Stimulated activated CD8-positive, alpha-beta memory T cell treated with anti-CD3 and anti-CD28 coated beads, Interleukin-15, amount 100 ng/mL, for 48 hours (primary cell): ENCODE data around the gene TCAP.
A peak's percentile ranks its signal among the peaks of the same experiment; 100 is the strongest.

Experiments used
- DNase-seq, 2 donors: peaks; one replicate each; pipeline ENCODE4 v3.0.0-alpha.2; 2020; ENCODE audit warnings: low read depth in 2 of 2

TCAP gene, protein sequence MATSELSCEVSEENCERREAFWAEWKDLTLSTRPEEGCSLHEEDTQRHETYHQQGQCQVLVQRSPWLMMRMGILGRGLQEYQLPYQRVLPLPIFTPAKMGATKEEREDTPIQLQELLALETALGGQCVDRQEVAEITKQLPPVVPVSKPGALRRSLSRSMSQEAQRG

DNA sequence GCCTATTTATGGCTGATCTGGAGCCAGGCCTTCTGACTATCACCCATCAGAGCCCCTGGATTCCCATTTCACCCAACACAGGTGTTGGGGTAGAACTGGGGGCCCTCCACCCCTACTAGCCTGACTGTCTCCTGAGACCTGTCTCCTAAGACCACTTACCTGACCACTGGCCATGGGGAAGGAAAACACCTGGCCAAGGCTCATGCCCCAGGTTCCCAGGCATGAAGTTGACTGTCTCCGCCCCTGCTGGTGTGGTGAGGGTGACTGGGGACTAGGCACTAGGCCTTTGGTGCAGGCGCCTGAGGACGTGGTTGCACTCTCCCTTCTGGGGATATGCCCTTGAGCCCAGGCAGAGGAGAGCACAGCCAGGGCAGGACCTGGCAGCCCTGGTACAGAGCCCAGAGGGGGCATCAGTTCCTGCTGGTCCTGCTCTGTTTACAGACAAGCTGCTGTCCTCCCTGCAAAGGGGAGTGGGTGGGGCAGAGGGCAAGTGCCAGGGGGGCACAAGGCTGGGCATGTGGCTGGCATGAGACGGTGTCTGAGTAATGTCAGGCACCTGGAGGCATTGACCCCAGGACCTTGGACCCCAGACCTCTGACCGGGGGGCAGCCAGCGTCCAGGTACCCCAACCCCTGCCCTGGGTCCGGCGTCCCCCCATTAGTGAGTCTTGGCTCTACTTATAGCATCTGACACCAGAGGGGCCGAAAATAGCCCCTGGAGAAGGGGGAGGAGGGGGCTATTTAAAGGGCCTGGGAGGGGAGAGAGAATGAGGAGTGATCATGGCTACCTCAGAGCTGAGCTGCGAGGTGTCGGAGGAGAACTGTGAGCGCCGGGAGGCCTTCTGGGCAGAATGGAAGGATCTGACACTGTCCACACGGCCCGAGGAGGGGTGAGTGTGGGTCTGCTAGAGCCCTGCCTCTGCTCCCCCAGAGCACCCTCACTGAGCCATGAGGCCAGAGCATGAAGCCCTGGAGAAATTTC lies at the start of gene TCAP:
TSS of gene TCAP (plus strand) at position 769 of the 981 bp plus-strand sequence. CDS start at position 780, 11 bp downstream.
- no peak for DNase-seq

DNA sequence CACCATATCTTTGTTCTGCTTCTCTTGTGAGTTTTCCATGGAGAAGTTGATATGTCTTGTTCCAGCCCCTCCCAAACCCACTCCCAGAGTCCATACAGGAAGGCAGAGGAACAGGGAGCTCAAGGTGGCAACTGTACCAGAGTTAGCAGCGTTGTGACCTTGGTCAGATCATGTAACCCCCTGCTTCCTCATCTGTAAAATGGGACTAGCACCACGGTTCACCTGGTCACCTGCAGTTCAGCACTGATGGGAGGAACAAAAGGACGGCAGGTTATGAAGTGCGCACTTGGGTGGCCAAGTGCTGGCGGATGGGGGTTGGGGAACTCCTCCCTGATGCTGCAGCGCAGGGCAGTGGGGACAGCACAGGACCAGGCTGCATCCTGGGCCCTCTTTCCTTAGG lies 49.7 kb upstream of the TCAP start:
- no peak for DNase-seq

DNA sequence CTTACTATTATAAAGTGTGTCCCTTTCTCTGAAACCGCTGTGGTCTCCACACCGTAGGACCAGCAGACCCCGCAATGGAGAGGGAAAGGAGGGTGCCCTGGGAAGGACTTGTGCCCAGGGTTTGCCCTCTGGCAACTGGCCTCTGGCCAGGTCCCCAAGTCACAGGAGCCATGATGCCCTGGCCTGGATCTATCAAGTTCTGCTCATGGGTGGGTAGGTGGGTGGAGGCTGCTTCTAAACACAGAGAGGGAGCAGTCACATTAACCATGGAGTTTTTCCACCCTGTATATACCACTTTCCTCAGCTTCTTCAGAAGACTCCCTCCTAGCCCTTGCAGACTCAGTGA lies 48.1 kb upstream of the TCAP start:
- no peak for DNase-seq

GRCh38 chr17:39617446-39618245 lies 47.5 kb upstream of the TCAP start:
- DNase-seq, result no peak

GRCh38 chr17:39618246-39618913 lies 46.8 kb upstream of the TCAP start:
- DNase-seq, result no peak

- DNase-seq, result no peak
Observed at GRCh38 chr17:39618956-39619785, 46.0 kb upstream of the TCAP start.

DNA sequence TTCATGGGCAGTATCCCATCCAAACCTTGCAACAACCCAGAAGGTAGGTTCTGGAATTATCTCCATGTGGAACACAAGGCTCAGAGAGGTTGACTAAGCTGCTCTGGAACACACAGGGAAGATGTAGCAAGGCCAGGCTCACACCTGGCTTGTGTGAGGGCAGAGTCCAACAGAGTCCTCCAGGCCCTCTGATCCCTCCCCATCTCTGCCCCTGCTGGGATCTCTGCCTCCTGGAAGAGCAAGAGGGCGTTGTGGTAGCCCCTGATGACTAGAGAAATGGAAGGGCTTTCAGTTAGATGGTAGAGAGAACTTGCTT lies 45.4 kb upstream of the TCAP start:
- DNase-seq, result no peak

DNA sequence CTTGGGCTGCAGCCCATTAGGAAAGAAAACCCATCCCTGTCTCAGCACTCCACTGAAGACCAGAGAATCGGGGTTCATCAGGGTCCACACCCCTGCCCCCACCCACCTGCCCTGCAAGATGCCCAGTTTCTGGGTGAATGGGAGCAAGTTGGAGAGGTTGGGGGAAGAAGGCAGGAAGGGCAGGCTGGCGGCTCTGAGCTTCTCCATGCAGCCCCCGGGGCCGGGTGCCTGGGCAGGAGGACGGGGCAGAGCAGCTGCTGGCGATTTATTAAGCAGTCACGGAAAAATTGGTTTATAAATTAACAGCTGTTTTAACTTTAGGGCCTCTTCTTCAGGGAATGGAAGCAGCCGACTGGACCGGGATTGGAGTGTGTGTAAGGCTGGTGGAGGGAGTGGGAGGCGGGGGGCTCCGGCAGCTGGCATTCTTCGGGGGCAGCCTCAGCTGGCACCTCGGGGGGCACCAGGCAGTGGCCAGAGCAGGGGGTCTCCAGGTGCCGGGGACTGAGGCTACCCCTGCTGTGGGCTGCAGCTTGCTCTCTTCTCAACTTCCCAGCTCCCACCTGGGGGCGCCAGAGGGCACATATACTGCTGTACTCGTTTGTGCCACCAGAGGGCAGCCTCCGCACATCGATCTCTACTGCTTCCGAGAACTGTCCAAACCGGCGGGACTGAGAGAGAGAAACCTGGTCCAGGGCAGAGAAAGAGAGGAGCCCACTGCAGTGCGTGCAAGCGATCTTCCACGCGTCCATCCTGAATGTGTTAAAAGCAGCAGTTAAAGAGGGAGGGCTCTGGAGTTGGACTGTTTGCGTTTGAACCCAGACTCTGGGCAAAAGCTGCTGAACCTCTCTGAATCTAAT lies 43.4 kb upstream of the TCAP start:
- peak; percentile 71 to 75 for DNase-seq

- peak in 1 of 2 donors; percentile 32 for DNase-seq
Observed at GRCh38 chr17:39622380-39623006, 42.7 kb upstream of the TCAP start.

- DNase-seq, result peak; percentile 67 to 77
Observed at GRCh38 chr17:39623356-39623950, 41.7 kb upstream of the TCAP start.

DNA sequence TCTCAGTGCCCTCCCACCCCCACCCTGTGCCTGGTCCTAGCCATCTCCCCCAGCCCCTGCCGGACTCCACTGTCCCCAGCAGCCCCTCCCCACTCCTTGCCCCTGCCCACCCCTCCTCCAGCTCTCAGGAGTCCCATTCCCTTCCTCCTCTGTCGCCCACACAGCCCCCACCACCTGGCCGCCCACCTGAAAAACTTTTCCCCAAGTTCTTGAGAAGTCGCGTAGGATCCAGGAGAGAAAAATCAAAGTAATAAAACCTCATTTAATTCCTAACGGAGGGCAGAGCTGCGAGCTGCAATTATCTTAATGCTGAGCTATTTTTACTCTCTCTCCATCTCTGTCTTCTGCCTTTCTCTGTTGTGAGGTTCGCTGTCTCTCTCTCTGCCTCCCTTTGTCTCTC lies 40.8 kb upstream of the TCAP start:
- DNase-seq, result no peak

DNA sequence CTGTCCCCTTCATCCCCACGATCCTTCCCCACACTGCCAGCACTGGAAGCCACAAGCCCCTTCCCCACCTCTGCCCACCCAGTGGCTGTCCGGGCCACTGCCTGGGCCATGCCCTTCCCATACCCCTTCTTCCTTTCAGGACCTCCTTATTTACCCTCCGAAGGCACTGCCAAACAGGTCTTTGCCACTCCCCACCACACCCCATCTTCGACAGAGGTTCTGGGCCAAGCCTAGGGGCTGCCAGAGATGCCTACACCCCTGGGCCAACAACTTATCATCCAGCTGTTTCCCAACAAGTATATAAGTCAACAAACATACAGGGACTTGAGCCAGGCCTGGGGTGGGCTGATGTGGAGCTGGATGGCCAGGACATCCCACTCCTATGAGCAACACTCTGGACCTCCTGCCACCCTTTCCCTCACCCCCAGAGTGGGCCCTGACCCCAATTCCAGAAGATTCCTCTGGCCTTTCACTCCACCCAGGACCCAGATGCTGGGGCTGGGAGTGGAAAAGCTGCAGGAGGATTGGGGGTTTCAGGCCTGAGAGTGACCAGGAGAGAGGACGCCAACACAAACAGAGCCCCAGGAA lies 39.9 kb upstream of the TCAP start:
- no peak for DNase-seq

DNA sequence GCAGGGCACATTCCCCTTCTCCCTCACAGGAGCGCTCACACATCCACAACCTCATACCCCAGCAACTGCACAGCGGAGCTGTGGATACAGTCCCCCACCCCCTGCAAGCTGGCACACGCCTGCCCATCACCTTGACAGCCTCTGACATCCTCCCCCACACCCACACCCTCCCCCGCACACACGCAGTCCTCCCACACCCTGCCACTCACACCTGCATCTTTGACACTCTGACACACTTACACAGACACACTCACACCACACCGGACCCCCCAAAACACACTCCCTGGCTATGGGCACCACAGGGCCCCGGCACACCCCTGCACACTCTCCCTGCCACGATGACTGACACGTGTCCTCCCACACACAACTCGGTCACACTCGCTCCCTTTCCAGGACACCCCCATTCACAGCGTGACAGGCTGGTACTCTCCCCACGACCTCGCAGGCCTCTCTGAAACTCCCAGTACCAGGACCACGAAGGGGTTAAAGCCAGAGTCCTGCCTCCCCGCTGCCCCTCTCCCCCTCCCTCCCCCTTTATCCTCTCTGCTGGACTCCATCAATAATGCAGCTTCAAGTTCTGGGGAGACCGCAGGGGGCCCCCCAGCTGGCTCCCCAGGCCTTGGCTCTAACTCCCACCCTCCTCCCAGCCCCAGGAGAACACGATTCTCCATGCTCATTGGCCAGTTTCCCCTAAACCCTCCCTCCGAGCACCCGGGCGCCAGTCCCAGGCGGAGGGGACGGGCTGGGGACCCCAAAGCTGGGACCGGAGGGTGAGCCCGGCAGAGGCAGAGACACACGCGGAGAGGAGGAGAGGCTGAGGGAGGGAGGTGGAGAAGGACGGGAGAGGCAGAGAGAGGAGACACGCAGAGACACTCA lies 38.7 kb upstream of the TCAP start, which contains the start of gene PPP1R1B:
TSS of gene PPP1R1B (plus strand) at position 782 of the 876 bp plus-strand sequence. CDS start 441 bp downstream, outside the sequence.
- DNase-seq, result no peak

GRCh38 chr17:39627047-39627711 lies 38.0 kb upstream of the TCAP start:
- no peak for DNase-seq

DNA sequence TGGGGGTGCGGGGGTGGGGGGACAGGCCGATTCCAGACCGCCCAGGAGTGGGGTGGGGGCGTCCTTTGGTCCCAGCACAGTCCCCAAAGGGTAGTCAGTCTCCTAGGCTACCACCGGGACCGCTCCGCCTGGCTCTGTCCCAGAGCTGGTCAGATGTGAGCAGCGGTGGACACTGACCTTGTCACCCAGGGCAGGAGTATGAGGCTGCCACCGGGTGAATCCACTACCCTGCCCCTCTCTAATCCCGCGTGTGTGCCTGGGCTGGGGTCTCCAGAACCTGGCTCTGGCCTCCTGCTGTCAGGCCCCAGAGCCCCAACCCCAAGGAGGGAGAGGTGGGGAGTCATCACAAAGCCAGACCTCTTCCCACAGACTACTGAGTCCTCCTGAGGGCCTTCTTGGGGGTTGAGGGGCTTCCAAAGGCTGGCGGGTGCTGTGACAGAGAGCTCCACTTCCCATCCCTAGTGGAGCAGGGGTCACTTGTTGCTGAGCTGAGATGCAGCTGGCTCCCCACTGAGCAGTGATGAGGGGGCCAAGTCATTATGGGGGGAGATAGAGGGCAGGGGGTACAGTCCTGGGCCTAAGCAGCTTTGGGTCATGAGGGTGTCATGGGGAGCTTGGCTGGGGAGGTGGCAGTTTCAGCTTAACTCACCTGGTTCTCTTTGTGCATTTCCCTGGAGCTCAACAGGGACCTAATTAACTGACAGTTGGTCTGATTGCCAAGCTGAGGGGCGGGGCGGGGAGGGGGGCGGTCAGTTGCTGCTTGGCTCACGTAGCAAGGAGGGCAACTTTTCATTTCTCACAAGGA lies 37.2 kb upstream of the TCAP start:
- DNase-seq, result no peak
